Measurements from ENCODE around the gene LMO7.

The LMO7 gene

GRCh38 chr13:75689686-75690085 lies 53.6 kb downstream of the LMO7 start:
- no peak overlapping the region for H3K27ac ChIP-seq (replicated peaks)
- DNase-seq (ENCODE audit: low read depth in 1 of 2, low spot score in 1 of 2) = no peak
- H3K27me3 ChIP-seq (ENCODE audit: insufficient read depth, poor library complexity, severe bottlenecking) = no peaks in the 10 kb centered on the region
- H3K4me3 ChIP-seq (replicated peaks; ENCODE audit: insufficient read depth, low read length) = no peak overlapping the region
- TF ChIP-seq GABPA (IDR thresholded peaks at IDR 0.05; ENCODE audit: low read depth) (no peak), SPI1 (IDR thresholded peaks at IDR 0.05; ENCODE audit: borderline replicate concordance, low read depth) (no peak), REST (IDR thresholded peaks at IDR 0.05; ENCODE audit: insufficient replicate concordance, low read depth) (no peak), POLR2AphosphoS5 (IDR thresholded peaks at IDR 0.05; ENCODE audit: low read depth) (no peak), CTCF (IDR thresholded peaks at IDR 0.05; ENCODE audit: insufficient read depth, low read length) (no peak)

GRCh38 chr13:75690607-75691006 lies 54.5 kb downstream of the LMO7 start:
- no peak for DNase-seq (ENCODE audit: low read depth in 1 of 2, low spot score in 1 of 2)
- Histone ChIP-seq H3K27ac (replicated peaks) (no peak overlapping the region), H3K4me3 (replicated peaks; ENCODE audit: insufficient read depth, low read length) (no peak overlapping the region), H3K27me3 (ENCODE audit: insufficient read depth, poor library complexity, severe bottlenecking) (no peaks in the 10 kb centered on the region)
- TF ChIP-seq SPI1 (IDR thresholded peaks at IDR 0.05; ENCODE audit: borderline replicate concordance, low read depth) (no peak), CTCF (IDR thresholded peaks at IDR 0.05; ENCODE audit: insufficient read depth, low read length) (no peak)

- no peak for DNase-seq (ENCODE audit: low read depth in 1 of 2, low spot score in 1 of 2)
- Histone ChIP-seq H3K27ac (replicated peaks) (no peak overlapping the region), H3K4me3 (replicated peaks; ENCODE audit: insufficient read depth, low read length) (no peak overlapping the region), H3K27me3 (ENCODE audit: insufficient read depth, poor library complexity, severe bottlenecking) (no peaks in the 10 kb centered on the region)
- no peak for TF ChIP-seq CTCF (IDR thresholded peaks at IDR 0.05; ENCODE audit: insufficient read depth, low read length)
- TF ChIP-seq POLR2AphosphoS5 (IDR thresholded peaks at IDR 0.05; ENCODE audit: low read depth) = no peak
- TF ChIP-seq REST (IDR thresholded peaks at IDR 0.05; ENCODE audit: insufficient replicate concordance, low read depth) = no peak
- TF ChIP-seq GABPA (IDR thresholded peaks at IDR 0.05; ENCODE audit: low read depth) = no peak
- no peak for TF ChIP-seq SPI1 (IDR thresholded peaks at IDR 0.05; ENCODE audit: borderline replicate concordance, low read depth)
These were observed 55.1 kb downstream of the LMO7 start for GRCh38 chr13:75691183-75691582.

GRCh38 chr13:75693227-75693626 lies 57.1 kb downstream of the LMO7 start:
- TF ChIP-seq SPI1 (IDR thresholded peaks at IDR 0.05; ENCODE audit: borderline replicate concordance, low read depth) (no peak), GABPA (IDR thresholded peaks at IDR 0.05; ENCODE audit: low read depth) (no peak), REST (IDR thresholded peaks at IDR 0.05; ENCODE audit: insufficient replicate concordance, low read depth) (no peak), CTCF (IDR thresholded peaks at IDR 0.05; ENCODE audit: insufficient read depth, low read length) (no peak), POLR2AphosphoS5 (IDR thresholded peaks at IDR 0.05; ENCODE audit: low read depth) (no peak)
- Histone ChIP-seq H3K4me3 (replicated peaks; ENCODE audit: insufficient read depth, low read length) (no peak overlapping the region), H3K27me3 (ENCODE audit: insufficient read depth, poor library complexity, severe bottlenecking) (no peaks in the 10 kb centered on the region), H3K27ac (replicated peaks) (no peak overlapping the region)
- DNase-seq (ENCODE audit: low read depth in 1 of 2, low spot score in 1 of 2) = no peak
